Hepatocyte (in vitro differentiated cells): ENCODE data around the gene LGALS3BP. TPM values are rescaled to one million over a fixed set of nuclear protein-coding genes. Genes with fewer than 3 reads are reported as not detected.

Experiments used
- DNase-seq: peaks from one replicate; pipeline ENCODE4 v3.0.0-alpha.2; 2016; ENCODE audit warnings: low spot score
- H2AFZ ChIP-seq: fragments of 200-600 bp; sonication (generic); 2 replicates; pipeline ENCODE4 v1.6.0; 2016; ENCODE audit warnings: antibody characterized with exemption, mild to moderate bottlenecking
- H3K27ac ChIP-seq: fragments of 200-600 bp; sonication (generic); 2 replicates; pipeline ENCODE4 v1.5.1; 2016; ENCODE audit warnings: mild to moderate bottlenecking
- H3K27me3 ChIP-seq: fragments of 200-600 bp; sonication (generic); 2 replicates; pipeline ENCODE4 v1.6.1; 2016
- H3K36me3 ChIP-seq: fragments of 200-600 bp; sonication (generic); replicated peaks from 2 replicates; pipeline ENCODE4 v1.5.1; 2016; ENCODE audit warnings: low read depth; ENCODE audit not compliant: insufficient read depth
- H3K4me1 ChIP-seq: fragments of 200-600 bp; sonication (generic); 2 replicates; pipeline ENCODE4 v1.5.1; 2016; ENCODE audit warnings: mild to moderate bottlenecking, moderate library complexity; ENCODE audit not compliant: insufficient read depth
- H3K4me2 ChIP-seq: fragments of 200-600 bp; sonication (generic); 2 replicates; pipeline ENCODE4 v1.6.0; 2016
- H3K4me3 ChIP-seq: fragments of 200-600 bp; sonication (generic); 2 replicates; pipeline ENCODE4 v1.5.1; 2016; ENCODE audit warnings: mild to moderate bottlenecking
- H3K79me2 ChIP-seq: fragments of 200-600 bp; sonication (generic); 2 replicates; pipeline ENCODE4 v1.6.0; 2017; ENCODE audit warnings: mild to moderate bottlenecking
- H3K9me2 ChIP-seq: fragments of 200-600 bp; sonication (generic); replicated peaks from 2 replicates; pipeline ENCODE4 v1.6.0; 2017; ENCODE audit warnings: mild to moderate bottlenecking; ENCODE audit not compliant: insufficient read depth
- H3K9me3 ChIP-seq: fragments of 200-600 bp; sonication (generic); 2 replicates; pipeline ENCODE4 v1.5.1; 2016; ENCODE audit warnings: low read depth, mild to moderate bottlenecking
- H4K20me1 ChIP-seq: fragments of 200-600 bp; sonication (generic); 2 replicates; pipeline ENCODE4 v1.6.0; 2016; ENCODE audit warnings: mild to moderate bottlenecking; ENCODE audit not compliant: insufficient read depth, poor library complexity, severe bottlenecking
- CTCF ChIP-seq: fragments of 200-600 bp; sonication (generic); IDR thresholded peaks from 2 replicates; pipeline ENCODE4 v1.5.1; 2016; ENCODE audit warnings: antibody characterized with exemption, mild to moderate bottlenecking; ENCODE audit not compliant: poor library complexity
- EZH2 ChIP-seq: fragments of 200-600 bp; sonication (generic); IDR thresholded peaks from 2 replicates; pipeline ENCODE4 v1.6.1; 2016; ENCODE audit warnings: antibody characterized with exemption, mild to moderate bottlenecking, borderline replicate concordance
- EZH2phosphoT487 ChIP-seq: fragments of 200-600 bp; sonication (generic); IDR thresholded peaks from one replicate; pipeline ENCODE4 v1.6.1; 2018; ENCODE audit warnings: antibody characterized with exemption, mild to moderate bottlenecking, low read depth, moderate library complexity; ENCODE audit not compliant: unreplicated experiment, severe bottlenecking
- WGBS: methylation state at CpG from one replicate; pipeline ENCODE4 v1.1.6; 2016; ENCODE audit warnings: low lambda C conversion rate; ENCODE audit errors: missing lambda C conversion rate; 5-methylcytosine and 5-hydroxymethylcytosine counted together
- polyA plus RNA-seq: library from polyadenylated mRNA; unstranded; fragments of >200 nt; fragmentation: Nextera tagmentation; extraction: Ambion mirVana; gene quantifications from 2 replicates; pipeline ENCODE4 v1.2.1, GENCODE V29; 2016
- total RNA-seq: library from RNA; depleted of rRNA; stranded (reverse); fragments of >200 nt; gene quantifications from 2 replicates; pipeline ENCODE4 v1.2.3, GENCODE V29; 2014

Gene LGALS3BP
- total and polyA plus RNA-seq, 2 experiments from 2014 or later = 305 to 787 TPM

DNA sequence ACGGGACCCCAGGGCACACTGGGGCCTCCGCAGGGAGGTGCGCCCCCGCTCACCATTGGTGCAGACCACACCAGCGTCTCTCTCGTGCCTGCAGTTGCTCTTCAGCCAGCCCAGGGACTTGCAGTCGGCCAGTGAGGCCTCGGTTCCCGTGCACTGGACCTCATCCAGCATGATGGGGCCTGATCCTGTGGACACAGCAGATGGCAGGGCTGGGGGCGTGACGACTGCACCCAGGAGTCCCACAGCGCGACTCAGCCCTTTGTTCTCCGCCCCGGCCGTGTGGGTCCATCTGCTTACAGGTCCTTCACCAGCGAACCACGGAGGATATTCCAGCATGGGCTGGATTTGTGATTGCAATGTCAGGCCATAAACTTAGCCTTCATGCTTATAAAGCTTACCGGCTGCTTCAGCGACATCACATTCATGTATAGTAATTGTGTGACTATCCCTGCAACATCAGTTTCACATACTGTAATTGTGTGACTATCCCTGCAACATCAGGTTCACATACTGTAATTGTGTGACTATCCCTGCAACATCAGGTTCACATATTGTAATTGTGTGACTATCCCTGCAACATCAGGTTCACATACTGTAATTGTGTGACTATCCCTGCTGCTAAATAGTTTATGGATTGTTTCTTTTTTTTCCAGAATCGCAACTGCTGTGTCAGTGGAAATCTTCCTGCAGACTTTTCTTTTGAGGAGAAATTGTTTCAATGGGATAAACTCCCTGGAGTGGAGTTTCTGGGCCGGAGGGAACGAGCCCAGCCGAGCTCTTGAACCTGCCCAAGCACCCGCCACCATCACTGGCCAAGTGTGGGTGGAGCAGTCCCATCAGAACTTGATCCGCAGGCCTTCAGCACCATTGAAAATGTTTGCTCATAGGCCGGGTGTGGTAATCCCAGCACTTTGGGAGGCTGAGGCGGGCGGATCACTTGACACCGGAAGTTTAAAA is 4.8 kb downstream of the LGALS3BP start:
- Histone ChIP-seq H4K20me1 (no peaks in the 10 kb centered on the region), H3K9me2 (no peaks in the 10 kb centered on the region), H3K79me2 (peaks cover 16% of the 10 kb centered on the region), H3K4me2 (peak overlapping the region; percentile 56), H3K4me1 (peaks cover 31% of the 10 kb centered on the region), H3K27me3 (no peaks in the 10 kb centered on the region), H3K4me3 (no peak overlapping the region), H2AFZ (no peak overlapping the region), H3K36me3 (no peaks in the 10 kb centered on the region), H3K27ac (peak overlapping the region; percentile 64), H3K9me3 (no peaks in the 10 kb centered on the region)
- no peak for TF ChIP-seq EZH2
- TF ChIP-seq EZH2phosphoT487 = no peak
- no peak for TF ChIP-seq CTCF
- 67% methylated on average over 27 of the region's 30 CpGs for WGBS
- DNase-seq = peak; percentile 56

- no peaks in the 10 kb centered on the region for H3K36me3 ChIP-seq
- peak; percentile 4 for DNase-seq
Measured at GRCh38 chr17:78973792-78974520, 5.8 kb downstream of the LGALS3BP start.

GRCh38 chr17:78973196-78973595 is 6.5 kb downstream of the LGALS3BP start:
- H3K27ac ChIP-seq = no peak overlapping the region
- peaks cover 2% of the 10 kb centered on the region for H3K79me2 ChIP-seq

More at GRCh38 chr17:78973792-78974520, 5.8 kb downstream of the LGALS3BP start:
- Histone ChIP-seq H3K27me3 (no peaks in the 10 kb centered on the region), H4K20me1 (no peaks in the 10 kb centered on the region), H2AFZ (no peak overlapping the region), H3K27ac (no peak overlapping the region), H3K9me3 (no peaks in the 10 kb centered on the region), H3K4me2 (no peak overlapping the region), H3K79me2 (peaks cover 10% of the 10 kb centered on the region), H3K9me2 (no peaks in the 10 kb centered on the region), H3K4me1 (peaks cover 24% of the 10 kb centered on the region), H3K4me3 (no peak overlapping the region)
- TF ChIP-seq CTCF = no peak
- TF ChIP-seq EZH2 = no peak
- TF ChIP-seq EZH2phosphoT487 = no peak
- 92% methylated on average over 16 of the region's 23 CpGs for WGBS

More at GRCh38 chr17:78973196-78973595, 6.5 kb downstream of the LGALS3BP start:
- H3K36me3 ChIP-seq = no peaks in the 10 kb centered on the region
- no peak overlapping the region for H2AFZ ChIP-seq
- 80% methylated on average over 11 of the region's 11 CpGs for WGBS
- peak; percentile 38 for DNase-seq
- H3K4me1 ChIP-seq = peaks cover 19% of the 10 kb centered on the region
- no peaks in the 10 kb centered on the region for H3K9me2 ChIP-seq
- no peak overlapping the region for H3K4me3 ChIP-seq
- no peaks in the 10 kb centered on the region for H3K9me3 ChIP-seq
- no peak for TF ChIP-seq EZH2phosphoT487
- no peak for TF ChIP-seq EZH2
- TF ChIP-seq CTCF = no peak
- H4K20me1 ChIP-seq = no peaks in the 10 kb centered on the region
- H3K27me3 ChIP-seq = no peaks in the 10 kb centered on the region
- no peak overlapping the region for H3K4me2 ChIP-seq
